PC-3 (cell line): ENCODE measurements around the gene KLK1. TPM values are rescaled to one million over a fixed set of nuclear protein-coding genes. Genes with fewer than 3 reads are reported as not detected.

Experiments used
- ATAC-seq: fragments of 200-7000 bp; cut with Tn5 transposase; 2 replicates; pipeline ENCODE4 v1.9.1; 2020; ENCODE audit warnings: mild to moderate bottlenecking, moderate library complexity
- BruUV-seq: library from RNA; stranded (reverse); fragments of 400-500 nt; replicated peaks from 2 replicates; lab custom pipeline; 2021; lab: Mats Ljungman, UMichigan
- CTCF ChIA-PET: fragments of 300-600 bp; sonication (Branson Sonifier 250); formaldehyde crosslinking; loops from one replicate; lab custom pipeline; 2022; ENCODE audit warnings: antibody characterized with exemption; lab: Charles Lee
- POLR2A ChIA-PET: fragments of 300-600 bp; sonication (Branson Sonifier 250); formaldehyde crosslinking; loops from one replicate; lab custom pipeline; 2022; ENCODE audit warnings: antibody characterized with exemption; ENCODE audit not compliant: unreplicated experiment; lab: Charles Lee
- DNase-seq: peaks from one replicate; pipeline ENCODE4 v3.0.0-alpha.2; 2015
- H2AFZ ChIP-seq: fragments of 300-600 bp; sonication (generic); 2 replicates; pipeline ENCODE4 v1.6.0; 2016; ENCODE audit warnings: antibody characterized with exemption, low read length
- H3F3A ChIP-seq: fragments of 300-600 bp; sonication (generic); one replicate; pipeline ENCODE4 v1.6.0; 2017; ENCODE audit warnings: antibody characterized with exemption, low read length, control low read depth, mild to moderate bottlenecking; ENCODE audit not compliant: unreplicated experiment
- H3K27ac ChIP-seq: fragments of 300-600 bp; sonication (generic); 2 replicates; pipeline ENCODE4 v1.5.1; 2016; ENCODE audit warnings: mild to moderate bottlenecking, low read length
- H3K27me3 ChIP-seq: fragments of 300-600 bp; sonication (generic); 2 replicates; pipeline ENCODE4 v1.6.1; 2016; ENCODE audit warnings: low read length, mixed read lengths
- H3K36me3 ChIP-seq: fragments of 300-600 bp; sonication (generic); 2 replicates; pipeline ENCODE4 v1.6.1; 2016; ENCODE audit warnings: low read depth, mixed run types, low read length, mixed read lengths
- H3K4me1 ChIP-seq: fragments of 300-600 bp; sonication (generic); 2 replicates; pipeline ENCODE4 v1.5.1; 2016; ENCODE audit warnings: low read length; ENCODE audit not compliant: insufficient read depth
- H3K4me2 ChIP-seq: fragments of 300-600 bp; sonication (generic); 2 replicates; pipeline ENCODE4 v1.6.0; 2016; ENCODE audit warnings: low read length
- H3K4me3 ChIP-seq: fragments of 300-600 bp; sonication (generic); 2 replicates; pipeline ENCODE4 v1.5.1; 2016; ENCODE audit warnings: mild to moderate bottlenecking, low read length, mixed read lengths
- H3K79me2 ChIP-seq: fragments of 300-600 bp; sonication (generic); 2 replicates; pipeline ENCODE4 v1.6.1; 2017; ENCODE audit warnings: low read length, mixed read lengths
- H3K9ac ChIP-seq: fragments of 300-600 bp; sonication (generic); 2 replicates; pipeline ENCODE4 v1.6.0; 2016; ENCODE audit warnings: mild to moderate bottlenecking, low read length
- H3K9me2 ChIP-seq: fragments of 300-600 bp; sonication (generic); replicated peaks from 2 replicates; pipeline ENCODE4 v1.6.1; 2016; ENCODE audit warnings: mixed run types, low read length, mixed read lengths
- H3K9me3 ChIP-seq: fragments of 300-600 bp; sonication (generic); 2 replicates; pipeline ENCODE4 v1.6.1; 2016; ENCODE audit warnings: low read length, mixed read lengths
- H4K20me1 ChIP-seq: fragments of 300-600 bp; sonication (generic); 2 replicates; pipeline ENCODE4 v1.6.1; 2016; ENCODE audit warnings: low read length, mixed read lengths
- EZH2 ChIP-seq: fragments of 300-600 bp; sonication (generic); IDR thresholded peaks from one replicate; pipeline ENCODE4 v1.6.1; 2017; ENCODE audit warnings: antibody characterized with exemption, mild to moderate bottlenecking, low read length; ENCODE audit not compliant: unreplicated experiment
- EZH2phosphoT487 ChIP-seq: fragments of 300-600 bp; sonication (generic); IDR thresholded peaks from 2 replicates; pipeline ENCODE4 v1.6.1; 2018; ENCODE audit warnings: mild to moderate bottlenecking, antibody characterized with exemption, low read length, borderline replicate concordance
- intact Hi-C: fragments of 100-400 bp; cut with micrococcal nuclease; formaldehyde crosslinking; loops from 2 replicates; pipeline ENCODE4 v1.9.0; 2023
- total RNA-seq: library from RNA; depleted of rRNA; stranded (reverse); fragments of >200 nt; gene quantifications from 2 replicates; pipeline ENCODE4 v1.2.3, GENCODE V29; 2014
- TF ChIP-seq, protein P1 (sequence below): fragments of 300-600 bp; sonication (generic); conservative IDR thresholded peaks from 2 replicates; pipeline ENCODE4 v1.5.1; 2017; ENCODE audit warnings: antibody characterized with exemption, low read depth, mild to moderate bottlenecking, low read length

Gene KLK1
- total RNA-seq, 1 experiment from 2014 or later: not detected

DNA sequence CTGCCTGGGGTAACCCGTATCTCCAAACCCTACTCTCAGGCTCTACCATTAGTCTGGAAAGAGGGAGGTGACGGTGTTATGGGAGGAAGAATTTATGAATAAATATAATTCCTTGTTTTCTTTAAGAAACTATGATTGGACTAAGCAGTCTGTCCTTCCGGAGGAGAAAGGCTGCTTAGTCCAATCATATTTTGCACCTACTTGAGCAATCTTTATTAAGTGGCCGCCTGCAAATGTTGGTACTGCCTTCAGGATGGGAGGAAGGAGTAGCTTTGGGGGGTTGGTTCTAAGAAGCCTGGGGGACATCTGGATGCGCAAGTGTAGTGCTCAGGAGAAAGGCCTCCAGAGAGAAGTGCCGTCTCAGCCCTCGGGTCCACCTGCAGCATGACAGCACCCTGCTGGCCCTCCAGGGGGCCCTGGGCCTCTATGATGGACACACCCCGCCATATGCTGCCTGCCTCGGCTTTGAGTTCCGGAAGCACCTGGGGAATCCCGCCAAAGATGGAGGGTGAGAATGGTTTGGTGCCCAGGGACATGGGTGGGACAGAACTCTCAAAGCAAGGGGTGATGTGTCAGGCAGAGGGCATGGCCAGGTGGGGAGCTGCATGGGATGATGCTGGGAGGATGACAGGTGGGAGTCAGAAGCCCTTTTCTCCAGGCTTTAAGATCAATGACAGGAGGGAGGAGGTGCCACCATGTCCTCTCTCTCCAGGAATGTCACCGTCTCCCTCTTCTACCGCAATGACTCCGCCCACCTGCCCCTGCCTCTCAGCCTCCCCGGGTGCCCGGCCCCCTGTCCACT lies 29.3 kb downstream of the KLK1 start:
- no peak overlapping the region for H3K9ac ChIP-seq
- H4K20me1 ChIP-seq: peaks cover 39% of the 10 kb centered on the region
- H3K79me2 ChIP-seq: peaks cover 12% of the 10 kb centered on the region; the same call in 1 of the 2 replicates
- H3K9me2 ChIP-seq: no peaks in the 10 kb centered on the region
- H3K4me2 ChIP-seq: no peak overlapping the region
- ChIA-PET POLR2A (interaction anchor here (0.6 kb wide), 1 partner anchor 249 kb away, joined by 5 read pairs; no protein-coding TSS in a partner anchor), CTCF (interaction anchor here (0.6 kb wide), 1 partner anchor 641 kb away, joined by 3 read pairs; no protein-coding TSS in a partner anchor)
- intact Hi-C loops: no loop called here
- peak; percentile 32 for ATAC-seq
- no peak overlapping the region for H2AFZ ChIP-seq
- TF ChIP-seq, protein P1, sequence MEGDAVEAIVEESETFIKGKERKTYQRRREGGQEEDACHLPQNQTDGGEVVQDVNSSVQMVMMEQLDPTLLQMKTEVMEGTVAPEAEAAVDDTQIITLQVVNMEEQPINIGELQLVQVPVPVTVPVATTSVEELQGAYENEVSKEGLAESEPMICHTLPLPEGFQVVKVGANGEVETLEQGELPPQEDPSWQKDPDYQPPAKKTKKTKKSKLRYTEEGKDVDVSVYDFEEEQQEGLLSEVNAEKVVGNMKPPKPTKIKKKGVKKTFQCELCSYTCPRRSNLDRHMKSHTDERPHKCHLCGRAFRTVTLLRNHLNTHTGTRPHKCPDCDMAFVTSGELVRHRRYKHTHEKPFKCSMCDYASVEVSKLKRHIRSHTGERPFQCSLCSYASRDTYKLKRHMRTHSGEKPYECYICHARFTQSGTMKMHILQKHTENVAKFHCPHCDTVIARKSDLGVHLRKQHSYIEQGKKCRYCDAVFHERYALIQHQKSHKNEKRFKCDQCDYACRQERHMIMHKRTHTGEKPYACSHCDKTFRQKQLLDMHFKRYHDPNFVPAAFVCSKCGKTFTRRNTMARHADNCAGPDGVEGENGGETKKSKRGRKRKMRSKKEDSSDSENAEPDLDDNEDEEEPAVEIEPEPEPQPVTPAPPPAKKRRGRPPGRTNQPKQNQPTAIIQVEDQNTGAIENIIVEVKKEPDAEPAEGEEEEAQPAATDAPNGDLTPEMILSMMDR: 0 out of 2 replicates have a peak, but pooled peaks have one; percentile 9
- no peak for TF ChIP-seq EZH2
- peaks cover 27% of the 10 kb centered on the region for H3K36me3 ChIP-seq
- H3K27ac ChIP-seq: no peak overlapping the region
- no peak overlapping the region for H3K4me3 ChIP-seq
- no TSS peak for BruUV-seq
- H3K9me3 ChIP-seq: no peaks in the 10 kb centered on the region
- DNase-seq: peak; percentile 62
- H3F3A ChIP-seq: peaks cover 7% of the 10 kb centered on the region
- no peaks in the 10 kb centered on the region for H3K4me1 ChIP-seq
- no peaks in the 10 kb centered on the region for H3K27me3 ChIP-seq

DNA sequence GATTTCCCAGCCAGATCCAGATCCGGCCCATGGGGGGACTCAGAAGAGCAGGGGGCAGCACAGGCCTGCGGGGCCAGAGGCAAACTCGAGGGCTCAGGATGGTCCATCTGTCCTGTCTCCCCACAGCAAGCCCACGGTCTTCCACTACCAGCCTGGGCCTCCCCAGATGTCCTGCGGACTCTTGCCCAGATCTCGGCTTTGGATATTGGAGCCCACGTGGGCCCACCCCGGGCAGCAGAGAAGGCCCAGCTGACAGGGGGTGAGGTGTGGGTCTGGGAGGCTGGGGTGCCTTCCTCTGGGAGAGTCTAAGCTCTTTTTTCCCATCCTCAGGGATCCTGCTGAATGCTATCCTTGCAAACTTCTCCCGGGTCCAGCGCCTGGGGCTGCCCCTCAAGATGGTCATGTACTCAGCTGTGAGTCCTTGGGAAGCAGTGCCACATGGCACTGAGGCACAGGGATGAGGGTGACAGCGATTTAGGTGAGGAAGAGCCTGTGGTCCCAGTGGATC lies 30.0 kb downstream of the KLK1 start:
- Histone ChIP-seq H3K9ac (no peak overlapping the region), H3K9me2 (no peaks in the 10 kb centered on the region), H2AFZ (no peak overlapping the region), H4K20me1 (peaks cover 32% of the 10 kb centered on the region), H3K27ac (no peak overlapping the region), H3K27me3 (no peaks in the 10 kb centered on the region), H3K4me1 (no peaks in the 10 kb centered on the region), H3K36me3 (peaks cover 20% of the 10 kb centered on the region), H3F3A (peaks cover 7% of the 10 kb centered on the region), H3K4me2 (no peak overlapping the region), H3K79me2 (0 out of 2 replicates have a peak, but pooled peaks cover 8% of the 10 kb centered on the region), H3K4me3 (no peak overlapping the region), H3K9me3 (no peaks in the 10 kb centered on the region)
- ChIA-PET CTCF (no interaction called here), POLR2A (interaction anchor here (0.6 kb wide), 1 partner anchor 248 kb away, joined by 5 read pairs; no protein-coding TSS in a partner anchor)
- intact Hi-C loops: no loop called here
- TF ChIP-seq EZH2phosphoT487: no peak
- no peak for TF ChIP-seq EZH2
- TF ChIP-seq, protein P1: no peak
- TSS peak; percentile 4 for BruUV-seq
- ATAC-seq: peak; percentile 1
- DNase-seq: peak; percentile 27
